Peyer's patch (tissue), 4 donors: Measurements from ENCODE around the gene SYTL2. TPM values are rescaled to one million over a fixed set of nuclear protein-coding genes. Genes with fewer than 3 reads are reported as not detected.

Experiments
- DNase-seq, 3 donors: peaks; one replicate each; pipeline ENCODE4 v3.0.0-alpha.2; 2017 to 2019
- H3K27ac ChIP-seq, 4 donors: fragments of 200-600 bp; sonication (generic); one replicate each; pipeline ENCODE4 v1.5.1; 2016 to 2019
- H3K27me3 ChIP-seq, 2 donors: fragments of 200-600 bp; sonication (generic); one replicate each; pipeline ENCODE4 v1.5.1; 2019
- H3K36me3 ChIP-seq, 3 donors: fragments of 200-600 bp; sonication (generic); one replicate each; pipeline ENCODE4 v1.5.1; 2016 to 2019
- H3K4me1 ChIP-seq, 4 donors: fragments of 200-600 bp; sonication (generic); one replicate each; pipeline ENCODE4 v1.5.1; 2016 to 2019
- H3K4me3 ChIP-seq, 4 donors: fragments of 200-600 bp; sonication (generic); 1 replicate in 3 of 4; 2 replicates in 1 of 4; pipeline ENCODE4 v1.5.1; 2016 to 2019; ENCODE audit warnings: mild to moderate bottlenecking in 1 of 4
- H3K9me3 ChIP-seq, 4 donors: fragments of 200-600 bp; sonication (generic); one replicate each; pipeline ENCODE4 v1.5.1; 2016 to 2019; ENCODE audit warnings: mild to moderate bottlenecking in 1 of 4
- POLR2A ChIP-seq, 2 donors: fragments of 450-650 bp; IDR thresholded peaks; one replicate each; pipeline ENCODE4 v1.5.1; 2017; ENCODE audit warnings: antibody characterized with exemption in 2 of 2, mild to moderate bottlenecking in 2 of 2, moderate library complexity in 2 of 2
- total RNA-seq, 4 donors: library from RNA; depleted of rRNA; stranded (reverse); fragments of >200 nt; gene quantifications; one replicate each; pipeline ENCODE4 v1.1.0, GENCODE V29; 2016
- TF ChIP-seq, protein P1 (sequence below), 6 experiments: fragments of 450-650 bp in 4 of 6; fragments of 200-600 bp in 2 of 6; sonication (generic) in 1 of 6; IDR thresholded peaks; one replicate each; pipeline ENCODE4 v1.5.1; 2017 to 2019; ENCODE audit warnings: antibody characterized with exemption in 6 of 6, mild to moderate bottlenecking in 3 of 6, moderate library complexity in 1 of 6

Gene SYTL2
- total RNA-seq, 4 donors from 2014 or later = 96.6 to 211 (median 125) TPM

DNA sequence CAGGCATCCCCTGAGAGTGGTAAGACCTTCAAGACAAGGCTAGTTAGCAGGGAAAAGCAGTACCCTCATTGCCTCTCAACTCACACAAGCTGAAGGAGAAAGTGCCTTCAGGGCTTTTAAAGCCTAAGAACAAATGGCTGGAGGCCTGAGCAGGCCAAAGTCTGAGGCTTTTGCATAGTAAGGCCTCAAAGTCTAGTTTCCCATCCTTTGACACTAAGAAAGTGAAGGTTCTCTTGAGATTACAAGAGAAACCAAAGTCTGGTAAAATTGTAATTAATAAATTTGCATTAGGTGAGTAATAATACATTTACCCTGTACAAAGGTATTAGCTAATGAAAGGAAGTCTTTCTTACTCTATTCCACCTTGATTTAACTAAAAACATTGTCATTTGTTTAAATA is 78.0 kb downstream of the SYTL2 start:
- Histone ChIP-seq H3K36me3 (peaks cover 0 to 21% (median 0%) of the 10 kb centered on the region in 3 donors), H3K27ac (no peak overlapping the region), H3K4me1 (no peaks in the 10 kb centered on the region), H3K9me3 (no peaks in the 10 kb centered on the region), H3K4me3 (no peak overlapping the region), H3K27me3 (no peaks in the 10 kb centered on the region)
- TF ChIP-seq, protein P1, sequence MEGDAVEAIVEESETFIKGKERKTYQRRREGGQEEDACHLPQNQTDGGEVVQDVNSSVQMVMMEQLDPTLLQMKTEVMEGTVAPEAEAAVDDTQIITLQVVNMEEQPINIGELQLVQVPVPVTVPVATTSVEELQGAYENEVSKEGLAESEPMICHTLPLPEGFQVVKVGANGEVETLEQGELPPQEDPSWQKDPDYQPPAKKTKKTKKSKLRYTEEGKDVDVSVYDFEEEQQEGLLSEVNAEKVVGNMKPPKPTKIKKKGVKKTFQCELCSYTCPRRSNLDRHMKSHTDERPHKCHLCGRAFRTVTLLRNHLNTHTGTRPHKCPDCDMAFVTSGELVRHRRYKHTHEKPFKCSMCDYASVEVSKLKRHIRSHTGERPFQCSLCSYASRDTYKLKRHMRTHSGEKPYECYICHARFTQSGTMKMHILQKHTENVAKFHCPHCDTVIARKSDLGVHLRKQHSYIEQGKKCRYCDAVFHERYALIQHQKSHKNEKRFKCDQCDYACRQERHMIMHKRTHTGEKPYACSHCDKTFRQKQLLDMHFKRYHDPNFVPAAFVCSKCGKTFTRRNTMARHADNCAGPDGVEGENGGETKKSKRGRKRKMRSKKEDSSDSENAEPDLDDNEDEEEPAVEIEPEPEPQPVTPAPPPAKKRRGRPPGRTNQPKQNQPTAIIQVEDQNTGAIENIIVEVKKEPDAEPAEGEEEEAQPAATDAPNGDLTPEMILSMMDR (IDR thresholded peaks at IDR 0.05) = no peak
- no peak for TF ChIP-seq POLR2A (IDR thresholded peaks at IDR 0.05)
- DNase-seq = no peak

DNA sequence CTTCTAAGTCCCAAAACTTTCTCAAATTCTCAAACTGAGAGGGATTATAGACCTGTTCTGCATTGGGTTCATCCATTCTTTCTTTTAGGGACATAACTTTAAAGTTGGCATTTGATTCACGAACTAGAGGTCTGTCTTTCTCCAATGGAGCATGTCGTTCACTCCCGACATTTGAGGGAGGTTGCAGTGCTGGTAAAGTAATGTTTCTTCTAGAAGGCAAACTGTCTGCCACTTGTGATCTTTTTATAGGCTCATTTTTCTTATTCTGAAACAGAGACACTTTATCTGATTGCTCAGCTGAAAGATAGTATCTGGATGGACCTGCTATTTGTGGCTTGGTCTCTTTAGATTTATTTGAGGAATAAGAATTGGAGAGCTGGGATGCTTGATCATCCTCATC is 84.6 kb downstream of the SYTL2 start:
- no peaks in the 10 kb centered on the region for H3K9me3 ChIP-seq
- no peak overlapping the region for H3K27ac ChIP-seq
- no peaks in the 10 kb centered on the region for H3K4me1 ChIP-seq
- H3K36me3 ChIP-seq = peaks cover 0 to 7% (median 0%) of the 10 kb centered on the region in 3 donors
- no peak overlapping the region for H3K4me3 ChIP-seq
- no peak for TF ChIP-seq POLR2A (IDR thresholded peaks at IDR 0.05)
- TF ChIP-seq, protein P1 (IDR thresholded peaks at IDR 0.05) = no peak
- no peaks in the 10 kb centered on the region for H3K27me3 ChIP-seq
- no peak for DNase-seq

DNA sequence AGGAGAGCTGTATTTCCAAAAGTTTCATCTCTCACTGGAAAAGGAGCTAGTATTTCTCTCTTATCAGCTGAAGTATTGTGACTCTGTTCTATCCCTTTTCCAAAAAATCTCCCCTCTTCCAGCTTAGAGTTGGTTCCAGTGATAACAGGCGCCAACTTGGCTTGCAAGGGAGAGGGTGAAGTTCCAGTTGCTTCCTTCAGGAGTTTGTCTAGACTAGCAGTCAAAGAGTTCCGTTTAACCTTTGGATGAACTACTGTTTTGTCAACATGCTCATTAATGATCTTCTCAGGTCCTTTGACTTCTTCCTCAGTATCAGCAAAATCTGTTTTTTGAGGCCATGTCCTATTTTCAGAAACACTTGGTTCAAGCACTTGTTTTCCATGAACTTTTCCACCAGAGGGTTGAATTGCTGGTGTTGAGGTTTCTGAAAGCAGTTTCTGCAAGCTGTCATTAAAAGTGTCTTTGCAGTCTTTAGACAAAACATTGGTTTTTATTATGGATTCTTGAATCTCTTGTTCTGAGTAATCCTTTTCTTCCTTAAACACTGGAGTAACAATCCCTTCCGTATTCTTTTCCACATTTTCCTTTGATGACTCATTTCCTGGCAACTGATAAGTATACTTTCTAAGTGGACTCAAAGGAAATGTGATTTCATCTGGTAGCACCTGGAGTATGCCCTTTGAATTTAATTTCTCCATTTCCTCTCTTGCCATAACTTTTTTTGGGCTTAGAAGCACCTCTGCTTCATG is 85.3 kb downstream of the SYTL2 start:
- no peaks in the 10 kb centered on the region for H3K9me3 ChIP-seq
- DNase-seq = no peak
- no peaks in the 10 kb centered on the region for H3K27me3 ChIP-seq
- peaks cover 0 to 7% (median 0%) of the 10 kb centered on the region in 3 donors for H3K36me3 ChIP-seq
- no peak overlapping the region for H3K4me3 ChIP-seq
- H3K27ac ChIP-seq = no peak overlapping the region
- no peaks in the 10 kb centered on the region for H3K4me1 ChIP-seq
- TF ChIP-seq POLR2A (IDR thresholded peaks at IDR 0.05) = no peak
- TF ChIP-seq, protein P1 (IDR thresholded peaks at IDR 0.05) = peak in 1 of 6 experiments; percentile 9

DNA sequence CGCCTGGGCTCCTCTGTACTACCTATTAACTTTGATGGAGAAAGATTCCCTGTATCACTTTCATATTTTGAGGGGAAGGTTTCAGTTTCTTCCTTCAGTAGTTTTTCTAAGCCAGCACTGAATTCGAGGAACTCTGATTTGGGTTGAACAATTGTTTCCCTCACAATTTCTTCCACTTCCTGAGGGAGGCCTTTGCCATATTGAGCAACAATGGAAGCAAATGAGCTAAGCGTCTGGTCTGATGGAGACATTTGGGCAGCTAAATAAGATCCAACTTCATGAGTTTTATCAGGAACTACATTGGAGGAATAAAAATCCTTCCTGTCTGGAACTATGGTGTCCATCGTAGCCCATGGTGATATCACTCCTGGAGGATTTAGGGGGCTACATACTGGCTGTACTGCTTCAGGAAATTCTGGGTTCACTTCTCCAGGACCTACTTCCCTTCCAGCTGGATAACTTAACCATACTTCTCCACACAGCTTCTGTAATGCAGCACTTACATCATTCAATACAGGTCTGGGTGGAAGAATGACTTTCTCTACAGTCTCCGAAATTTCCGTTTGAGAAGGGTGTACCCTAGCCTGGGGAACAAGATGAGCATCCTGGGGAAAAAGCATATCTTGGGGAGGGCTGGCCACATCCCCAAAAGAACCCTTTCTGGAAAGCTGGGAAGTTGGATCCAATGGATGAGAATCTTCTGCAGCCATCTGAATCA is 86.0 kb downstream of the SYTL2 start:
- Histone ChIP-seq H3K4me1 (no peaks in the 10 kb centered on the region), H3K9me3 (no peaks in the 10 kb centered on the region), H3K36me3 (peaks cover 0 to 7% (median 0%) of the 10 kb centered on the region in 3 donors), H3K27me3 (no peaks in the 10 kb centered on the region), H3K4me3 (no peak overlapping the region), H3K27ac (no peak overlapping the region)
- TF ChIP-seq, protein P1 (IDR thresholded peaks at IDR 0.05) = no peak
- TF ChIP-seq POLR2A (IDR thresholded peaks at IDR 0.05) = no peak
- no peak for DNase-seq

DNA sequence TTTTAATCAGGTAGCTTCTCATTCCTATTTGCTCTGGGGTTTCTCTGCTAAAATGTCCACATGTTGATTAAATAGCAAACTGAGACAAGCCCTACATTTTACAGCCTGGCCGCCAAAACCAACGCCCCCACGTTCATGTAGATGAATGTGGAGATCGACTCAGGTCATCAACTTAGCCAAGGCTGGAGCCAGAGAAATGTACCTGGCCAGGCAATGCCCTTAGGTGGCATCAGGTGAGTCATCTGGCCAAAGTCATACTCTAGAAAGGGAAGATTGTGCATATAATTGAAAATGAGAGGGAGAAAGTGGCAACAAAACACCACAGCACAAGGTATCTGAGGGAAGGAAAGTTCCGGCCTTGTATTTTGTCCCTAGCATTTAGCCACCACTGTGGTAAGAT is 87.9 kb downstream of the SYTL2 start:
- Histone ChIP-seq H3K9me3 (no peaks in the 10 kb centered on the region), H3K4me3 (no peak overlapping the region), H3K36me3 (peaks cover 0 to 7% (median 0%) of the 10 kb centered on the region in 3 donors), H3K27ac (no peak overlapping the region), H3K27me3 (no peaks in the 10 kb centered on the region), H3K4me1 (no peaks in the 10 kb centered on the region)
- no peak for TF ChIP-seq POLR2A (IDR thresholded peaks at IDR 0.05)
- TF ChIP-seq, protein P1 (IDR thresholded peaks at IDR 0.05) = no peak
- peak in 1 of 3 donors; percentile 61 for DNase-seq
